ENCODE data around the gene ZNF665.
"Not testable (repeated sequence)": the region's sequence is repeated elsewhere in the genome, so short reads cannot be mapped to it uniquely, and the experiment has no call there.

The ZNF665 gene

DNA sequence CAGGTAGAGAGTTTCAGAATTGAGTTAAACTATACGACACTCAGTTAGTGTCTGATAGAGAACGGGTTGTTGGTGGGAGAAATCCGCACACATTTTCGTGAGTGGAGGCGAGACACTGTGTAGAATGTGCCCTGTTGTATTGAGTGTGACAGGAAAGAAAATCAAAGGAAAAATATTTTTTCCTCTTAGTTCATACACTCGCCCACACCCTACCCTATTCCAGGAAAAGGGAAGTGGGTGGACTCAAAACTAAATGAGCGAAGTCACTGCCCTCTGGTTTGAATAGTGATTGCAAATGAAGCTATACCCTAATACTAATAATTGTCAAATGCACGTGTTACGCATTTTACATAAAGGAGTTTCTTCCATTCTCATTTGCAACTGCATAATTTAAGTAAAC, 36.3 kb downstream of the ZNF665 start:
- no peak for DNase-seq

DNA sequence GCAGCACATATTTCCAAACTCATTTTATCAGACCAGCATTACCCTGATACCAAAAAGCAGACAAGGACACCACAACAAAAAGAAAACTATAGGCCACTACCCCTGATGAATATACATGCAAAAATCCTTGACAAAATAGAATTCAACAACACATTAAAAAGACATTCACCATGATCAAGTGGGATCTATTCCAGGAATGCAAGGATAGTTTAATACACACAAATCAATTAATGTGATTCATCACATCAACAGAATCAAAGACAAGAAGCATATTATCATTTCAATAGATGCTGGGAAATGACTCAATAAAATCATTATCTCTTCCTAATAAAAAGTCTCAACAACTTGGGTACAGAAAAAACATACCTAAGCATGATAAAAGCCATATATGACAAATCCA, 45.5 kb downstream of the ZNF665 start:
- DNase-seq: no peak

DNA sequence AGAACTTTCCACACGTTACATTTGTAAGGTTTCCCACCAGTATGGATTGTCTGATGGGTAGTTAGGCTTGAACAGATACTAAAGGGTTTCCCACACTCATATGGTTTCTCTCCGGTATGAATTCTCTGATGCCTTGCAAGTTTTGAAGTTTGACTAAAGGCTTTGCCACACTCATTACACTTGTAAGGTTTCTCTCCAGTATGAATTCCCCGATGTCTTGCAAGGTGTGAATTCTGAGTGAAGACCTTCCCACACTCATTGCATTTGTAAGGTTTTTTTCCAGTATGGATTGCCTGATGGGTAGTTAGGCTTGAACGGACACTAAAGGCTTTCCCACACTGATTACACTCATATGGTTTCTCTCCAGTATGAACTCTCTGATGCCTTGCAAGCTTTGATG, 52.8 kb downstream of the ZNF665 start:
- no peak for DNase-seq

DNA sequence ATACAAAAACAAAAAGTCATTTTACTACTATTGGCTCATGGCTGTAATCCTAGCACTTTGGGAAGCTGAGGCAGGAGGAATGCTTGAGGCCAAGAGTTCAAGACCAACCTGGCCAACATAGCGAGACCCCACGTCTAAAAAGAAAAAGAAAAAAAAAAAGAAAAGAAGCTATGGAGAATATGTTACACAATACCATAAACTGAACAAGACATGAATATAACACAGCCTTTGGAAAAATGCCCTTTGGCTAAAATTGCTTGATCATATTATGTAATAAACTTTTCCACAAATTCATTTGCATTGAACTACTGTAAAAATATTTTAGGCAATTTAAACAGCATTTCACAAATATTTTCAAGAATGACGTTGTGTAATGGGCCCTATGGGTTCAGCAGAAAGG, 56.7 kb downstream of the ZNF665 start:
- no peak for DNase-seq

DNA sequence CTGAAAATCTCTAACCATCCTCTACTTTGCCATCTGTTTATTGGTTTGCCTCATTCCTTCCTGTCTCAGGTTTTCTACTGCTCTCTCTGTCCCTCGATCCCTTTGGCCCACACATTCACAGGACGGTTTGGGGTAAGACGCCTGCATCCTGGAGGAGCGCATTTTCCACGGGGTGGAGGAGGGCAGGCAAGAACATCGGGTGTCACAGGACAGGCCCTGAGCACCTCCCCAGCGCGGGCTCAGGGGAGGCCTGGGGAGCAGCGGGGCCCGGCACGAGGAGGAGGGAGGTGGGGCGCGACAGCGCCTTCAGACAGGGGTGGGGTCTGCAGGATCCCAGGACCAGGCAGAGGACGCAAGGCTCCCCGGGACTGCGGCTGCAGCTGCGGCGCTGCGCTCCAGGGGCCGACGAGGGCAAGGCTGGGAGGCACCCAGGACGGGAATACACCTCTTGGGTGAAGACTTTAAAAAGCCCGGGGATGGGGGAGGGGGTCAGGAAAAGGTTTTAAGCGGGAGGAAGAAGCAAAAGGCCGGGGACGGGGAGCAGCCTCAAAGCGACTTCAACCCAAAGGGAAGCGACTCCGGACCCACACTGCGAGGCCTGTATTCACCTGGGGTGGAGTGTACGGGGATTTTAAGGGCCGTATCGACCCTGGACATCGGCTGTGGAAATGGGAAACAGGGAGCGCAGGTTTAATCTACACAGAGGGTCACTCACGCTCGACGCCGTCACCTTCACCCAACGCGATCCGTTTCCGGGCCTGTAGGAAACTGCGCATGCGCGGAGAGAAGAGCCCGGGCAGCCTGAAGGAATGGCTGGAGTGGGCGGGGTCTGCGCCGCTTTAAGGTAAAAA, 60.8 kb downstream of the ZNF665 start, which contains the start of gene ZNF415:
ZNF415 (minus strand) TSS at position 770 of the 851 bp plus-strand sequence. CDS start 10,234 bp downstream, outside the sequence.
- DNase-seq: peak; percentile 47

DNA sequence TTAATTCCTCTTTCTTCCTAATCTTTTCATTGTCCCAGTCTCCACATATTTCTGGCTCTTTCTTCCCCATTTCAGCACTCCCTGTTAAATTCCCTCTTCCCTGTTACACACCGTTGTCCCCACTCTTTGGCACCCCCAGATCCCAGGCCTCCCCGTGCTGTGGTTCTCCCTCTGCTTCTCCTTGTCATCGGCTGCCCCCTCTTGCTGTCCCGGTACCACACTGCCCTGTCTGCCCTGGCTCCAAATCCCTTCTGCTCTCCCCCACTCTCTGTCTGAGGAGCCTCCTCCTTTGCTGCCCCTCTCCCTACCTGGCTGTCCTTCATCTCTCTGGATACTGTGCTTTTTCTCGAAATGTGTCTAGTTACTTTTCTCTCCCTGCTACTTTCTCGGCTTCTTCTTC, 61.4 kb downstream of the ZNF665 start:
- DNase-seq: no peak

DNA sequence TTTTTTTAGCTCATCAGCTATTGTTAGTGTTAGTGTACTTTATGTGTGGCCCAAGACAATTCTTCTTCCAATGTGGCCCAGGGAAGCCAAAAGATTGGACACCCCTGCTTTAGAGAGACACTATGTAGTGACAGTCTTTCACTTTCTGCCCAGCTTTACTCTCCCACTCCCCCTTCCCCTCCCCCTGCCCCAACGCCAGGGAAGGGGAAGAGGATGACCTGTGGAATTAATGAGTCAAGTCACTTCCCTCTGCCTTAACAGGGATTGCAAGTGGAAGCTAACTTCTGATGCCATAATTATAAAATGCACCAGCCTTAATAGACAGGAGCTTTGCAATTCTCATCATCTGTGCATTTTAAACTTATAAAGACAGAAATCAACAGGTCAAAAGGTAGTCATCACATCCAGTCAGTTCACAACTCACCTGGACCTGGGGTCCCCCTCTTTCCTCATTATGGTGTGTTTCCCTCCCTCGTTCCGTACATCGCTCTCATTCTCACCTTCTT, 62.0 kb downstream of the ZNF665 start:
- DNase-seq: no peak

DNA sequence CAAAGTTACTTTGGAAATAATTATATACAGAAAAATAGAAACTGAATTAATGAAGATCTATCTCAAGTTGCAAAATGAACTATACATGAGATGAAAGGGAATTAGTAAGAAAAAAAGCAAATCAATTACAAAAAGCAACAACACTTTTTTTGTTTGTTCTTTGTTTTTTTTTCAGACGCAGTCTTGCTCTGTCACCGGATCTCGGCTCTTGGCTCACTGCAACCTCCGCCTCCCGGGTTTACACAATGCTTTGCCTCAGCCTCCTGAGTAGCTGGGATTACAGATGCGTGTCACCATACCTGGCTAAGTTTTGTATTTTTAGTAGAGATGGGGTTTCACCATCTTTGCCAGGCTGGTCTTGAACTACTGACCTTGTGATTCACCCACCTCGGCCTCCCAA, 62.7 kb downstream of the ZNF665 start:
- DNase-seq: no peak

DNA sequence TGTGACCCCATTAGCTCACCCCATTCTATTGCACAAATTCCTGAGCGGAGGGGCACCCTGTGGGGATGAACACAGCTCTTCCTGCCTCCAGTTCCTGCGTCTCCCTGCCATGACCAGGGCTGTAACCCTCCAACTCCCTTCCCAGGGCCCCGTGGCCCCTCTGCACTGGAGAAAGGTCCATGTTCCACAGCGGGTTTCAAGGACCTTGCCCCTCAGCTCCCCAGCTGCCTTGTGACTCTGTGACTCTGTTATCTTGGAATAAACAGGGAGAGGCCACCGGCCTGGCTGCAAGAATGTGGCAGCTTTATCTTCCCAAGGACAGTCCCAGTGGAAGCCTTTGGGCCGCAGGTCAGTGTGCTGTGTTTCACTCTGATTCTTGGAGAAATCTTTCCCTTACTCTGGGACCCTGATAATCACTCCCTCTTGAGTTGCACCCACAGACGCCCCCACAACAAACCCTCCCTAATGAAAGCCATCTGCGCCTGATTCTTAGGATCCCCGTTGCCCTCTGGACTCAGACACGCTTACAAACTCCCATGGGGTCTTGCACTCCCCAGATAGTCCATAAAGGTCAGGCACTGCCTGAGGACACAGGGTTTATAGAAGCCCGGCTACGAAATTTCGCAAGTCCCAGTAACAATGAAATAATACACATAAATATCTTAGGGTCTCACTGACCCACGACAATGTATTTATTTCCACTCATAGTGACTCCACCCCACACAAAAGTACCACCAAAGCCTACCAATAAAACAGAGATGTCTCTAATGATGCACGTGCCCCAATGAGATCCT, 66.2 kb downstream of the ZNF665 start:
- not testable (repeated sequence) for DNase-seq

DNA sequence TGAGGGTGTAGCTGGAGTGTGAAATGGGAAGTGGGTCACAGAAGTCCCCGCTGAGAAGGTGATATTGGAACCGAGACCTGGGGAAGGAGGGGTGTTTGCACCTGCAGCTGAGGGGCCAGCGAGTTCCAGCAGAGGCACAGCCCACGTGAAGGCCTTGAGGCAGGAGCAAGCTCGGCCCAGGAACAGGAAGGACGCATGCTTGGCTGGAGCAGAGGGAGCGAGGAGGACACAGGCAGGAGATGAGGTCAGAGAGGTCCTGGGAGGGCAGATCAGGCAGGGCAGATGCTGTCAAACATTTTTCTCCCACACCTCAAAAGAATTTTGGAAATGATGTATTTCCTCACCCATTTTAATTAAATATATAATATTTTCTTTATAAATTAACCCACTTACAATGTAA, 69.8 kb downstream of the ZNF665 start:
- no peak for DNase-seq

All from CD4-positive, alpha-beta T cell treated with Interleukin-17A for 4 hours (primary cell).